Stimulated activated CD8-positive, alpha-beta memory T cell treated with anti-CD3 and anti-CD28 coated beads, Interleukin-15, amount 100 ng/mL, for 48 hours (primary cell): Measurements from ENCODE around the gene RBM4.

Experiments used
- DNase-seq, 2 donors: peaks; one replicate each; pipeline ENCODE4 v3.0.0-alpha.2; 2020; ENCODE audit warnings: low read depth in 2 of 2

Gene RBM4

DNA sequence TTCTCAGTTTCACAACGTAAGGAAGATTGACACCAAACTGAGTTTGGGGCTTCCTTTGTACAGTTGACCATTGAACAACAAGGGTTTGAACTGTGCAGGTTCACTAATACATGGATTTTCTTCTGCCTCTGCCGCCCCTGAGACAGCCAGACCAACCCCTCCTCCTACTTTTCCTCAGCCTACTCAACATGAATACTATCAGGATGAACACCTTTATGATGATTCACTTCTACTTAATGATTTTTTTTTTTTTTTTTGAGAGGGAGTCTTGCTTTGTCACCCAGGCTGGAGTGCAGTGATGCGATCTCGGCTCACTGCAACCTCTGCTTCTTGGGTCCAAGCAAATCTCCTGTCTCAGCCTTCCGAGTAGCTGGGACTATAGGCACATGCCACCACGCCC is 14.6 kb downstream of the RBM4 start:
- DNase-seq = no peak

DNA sequence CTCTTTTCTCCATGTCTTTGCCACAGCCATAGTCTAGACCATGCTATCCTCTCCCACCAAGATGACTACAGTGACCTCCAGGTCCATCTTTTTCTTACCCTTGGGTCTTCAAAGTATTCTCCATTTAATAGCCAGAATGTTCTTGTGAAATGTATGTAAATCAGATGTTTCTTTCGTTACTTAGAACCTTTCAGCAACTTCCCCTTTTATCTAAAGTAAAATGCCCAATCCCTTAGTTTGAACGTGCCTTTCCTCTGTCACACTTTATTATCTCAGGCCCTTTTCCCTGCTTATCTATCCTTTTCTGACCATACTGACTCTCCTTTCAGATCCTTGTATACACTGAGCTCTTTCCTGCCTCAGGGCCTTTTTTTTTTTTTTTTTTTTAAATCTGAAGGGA is 21.3 kb downstream of the RBM4 start:
- DNase-seq = no peak

DNA sequence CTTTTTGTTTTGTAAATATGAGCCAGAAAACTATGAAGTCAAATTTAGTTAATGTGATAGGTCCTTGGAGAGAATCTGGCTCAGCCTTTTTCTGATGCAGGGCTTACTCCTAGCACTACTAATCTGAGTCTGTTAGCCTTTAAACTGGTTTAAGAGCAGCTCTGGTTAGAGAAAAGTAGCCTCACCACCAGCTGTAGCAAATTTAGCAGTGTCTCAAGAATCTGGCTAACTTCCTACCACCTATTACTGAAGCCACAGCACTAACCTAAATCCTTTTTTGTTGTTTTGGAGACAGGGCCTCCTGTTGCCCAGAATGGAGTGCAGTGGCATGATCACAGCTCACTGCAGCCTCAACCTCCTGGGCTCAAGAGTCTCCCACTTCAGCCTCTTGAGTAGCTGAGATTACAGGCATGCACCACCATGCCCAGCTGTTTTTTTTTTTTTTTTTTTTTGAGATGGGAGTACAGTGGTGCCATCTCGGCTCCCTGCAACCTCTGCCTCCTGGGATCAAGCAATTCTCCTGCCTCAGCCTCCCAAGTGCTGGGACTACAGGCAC is 25.3 kb downstream of the RBM4 start:
- no peak for DNase-seq

DNA sequence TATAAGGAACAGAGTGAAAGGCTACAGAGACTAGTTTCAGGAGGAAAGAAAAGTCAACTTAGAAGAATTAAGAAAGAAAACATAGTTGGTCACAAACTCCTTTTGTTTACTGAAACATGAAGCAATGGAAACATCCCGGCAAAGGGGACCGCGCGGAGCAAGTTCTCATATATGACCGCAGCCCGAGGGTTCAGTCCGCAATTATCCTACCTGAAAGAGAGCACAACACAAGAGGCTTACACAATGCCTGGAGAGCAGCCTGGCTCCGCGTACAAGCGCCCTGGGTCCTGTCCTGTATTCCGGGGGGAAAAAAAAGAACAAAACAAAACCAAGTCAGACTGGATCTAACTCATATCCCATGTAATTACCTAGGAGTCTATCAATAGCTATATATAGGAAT is 26.9 kb downstream of the RBM4 start:
- no peak for DNase-seq

DNA sequence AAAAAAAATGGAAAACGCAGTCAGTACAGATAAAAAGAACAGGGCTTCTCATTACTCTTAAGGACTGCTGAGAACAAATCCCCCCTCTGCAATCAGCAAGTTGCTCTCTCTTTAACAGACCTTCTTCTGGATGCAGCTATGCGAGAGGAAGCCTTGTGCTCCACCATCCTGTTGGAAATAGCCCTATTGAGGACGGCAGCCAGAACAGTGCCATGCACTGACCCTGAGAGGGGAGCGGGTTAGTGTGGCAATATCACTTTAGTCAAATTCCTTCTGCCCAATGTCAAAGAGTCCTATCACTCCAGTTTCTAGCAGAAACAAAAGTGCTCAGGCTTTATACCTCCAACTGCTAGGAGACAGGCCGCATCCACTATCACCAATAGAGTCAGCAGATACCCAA is 32.3 kb downstream of the RBM4 start:
- DNase-seq = no peak

DNA sequence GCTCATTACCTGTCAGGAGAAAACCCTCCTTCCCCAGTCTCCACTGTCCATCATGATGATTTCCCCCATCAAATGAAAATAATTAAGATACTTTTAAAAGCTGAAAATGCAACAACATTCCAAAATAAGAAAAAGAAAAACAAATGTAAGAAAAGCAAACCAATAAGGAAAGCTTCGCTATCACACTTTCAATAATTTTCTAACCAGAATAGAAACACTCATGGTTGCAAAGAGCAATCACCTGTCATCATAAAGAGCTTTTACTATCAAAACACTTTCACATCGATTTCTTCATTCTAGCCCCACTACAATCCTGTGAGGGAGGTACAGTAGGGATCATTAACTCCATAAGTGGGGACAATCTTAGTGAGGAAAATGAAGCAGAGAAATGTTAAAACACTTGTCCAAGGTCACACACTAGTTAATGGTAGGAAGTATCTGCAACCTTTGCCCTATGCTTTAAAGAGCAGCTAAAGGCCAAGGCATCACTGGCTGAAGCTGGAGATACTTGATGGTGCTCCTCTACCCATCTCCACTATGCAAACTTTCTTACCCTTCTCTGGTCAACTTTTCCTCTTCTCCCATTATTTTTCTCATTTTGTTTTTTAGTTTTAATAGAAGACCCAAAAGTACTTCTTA is 36.6 kb downstream of the RBM4 start:
- DNase-seq = no peak

DNA sequence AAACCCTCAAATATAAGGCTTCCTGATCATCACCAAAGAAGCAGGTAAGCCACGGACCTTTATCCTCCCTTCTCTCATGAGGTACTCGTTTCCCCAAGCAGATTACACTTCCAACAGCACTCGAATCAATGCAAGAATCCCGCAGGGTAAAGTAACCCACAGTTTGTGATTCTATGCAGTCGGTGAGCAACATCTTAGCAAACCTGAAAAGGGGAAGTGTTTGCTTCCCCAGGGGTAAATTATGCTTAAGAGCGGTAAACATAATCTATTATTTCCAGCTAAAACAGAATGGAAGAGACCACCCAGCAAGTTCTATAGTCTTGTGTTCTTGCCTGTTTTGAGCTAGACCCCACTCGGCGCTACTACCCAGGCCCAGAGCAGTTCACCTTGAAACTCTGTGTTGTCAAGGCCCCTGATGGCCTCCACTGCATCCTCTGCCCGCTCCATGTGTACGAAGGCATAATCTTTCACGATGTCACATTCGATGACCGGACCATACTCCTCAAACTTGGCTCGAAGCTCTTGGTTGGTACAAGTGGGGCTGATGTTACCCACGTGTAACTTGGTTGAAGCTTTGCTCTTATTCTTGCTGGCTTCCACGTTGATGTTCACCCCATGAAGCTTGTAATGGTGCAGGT is 37.9 kb downstream of the RBM4 start:
- DNase-seq = no peak

DNA sequence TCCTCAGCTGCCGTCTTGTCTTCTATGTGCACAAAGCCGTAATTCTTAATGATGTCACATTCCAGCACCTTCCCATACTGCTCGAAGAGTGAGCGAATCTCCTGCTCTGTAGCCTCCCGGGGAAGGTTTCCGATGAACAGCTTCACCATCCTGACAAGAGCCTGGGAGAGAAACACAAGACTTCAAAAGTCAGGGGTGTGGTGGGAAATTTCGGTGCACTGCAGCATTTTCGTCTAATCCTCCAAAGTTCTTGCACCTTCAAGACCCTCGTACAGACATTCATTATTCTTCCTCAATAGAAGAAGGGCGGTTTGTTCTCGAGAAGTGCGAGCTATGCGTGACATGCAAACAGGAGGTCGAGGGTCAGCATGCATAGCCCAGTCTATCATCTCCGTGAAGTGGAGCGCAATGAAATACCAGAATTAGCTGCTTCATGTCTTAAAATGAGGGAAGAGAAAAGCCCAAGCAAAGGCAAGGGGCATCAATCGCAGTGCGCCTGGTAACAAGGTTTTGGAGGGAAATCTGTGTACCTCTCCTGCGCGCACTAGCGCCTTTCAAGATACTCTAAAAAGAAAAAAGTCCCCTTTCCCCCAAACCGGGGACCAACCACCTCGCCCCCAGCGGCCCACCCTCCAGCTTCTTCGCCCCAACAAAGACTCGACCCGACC is 38.6 kb downstream of the RBM4 start:
- no peak for DNase-seq

DNA sequence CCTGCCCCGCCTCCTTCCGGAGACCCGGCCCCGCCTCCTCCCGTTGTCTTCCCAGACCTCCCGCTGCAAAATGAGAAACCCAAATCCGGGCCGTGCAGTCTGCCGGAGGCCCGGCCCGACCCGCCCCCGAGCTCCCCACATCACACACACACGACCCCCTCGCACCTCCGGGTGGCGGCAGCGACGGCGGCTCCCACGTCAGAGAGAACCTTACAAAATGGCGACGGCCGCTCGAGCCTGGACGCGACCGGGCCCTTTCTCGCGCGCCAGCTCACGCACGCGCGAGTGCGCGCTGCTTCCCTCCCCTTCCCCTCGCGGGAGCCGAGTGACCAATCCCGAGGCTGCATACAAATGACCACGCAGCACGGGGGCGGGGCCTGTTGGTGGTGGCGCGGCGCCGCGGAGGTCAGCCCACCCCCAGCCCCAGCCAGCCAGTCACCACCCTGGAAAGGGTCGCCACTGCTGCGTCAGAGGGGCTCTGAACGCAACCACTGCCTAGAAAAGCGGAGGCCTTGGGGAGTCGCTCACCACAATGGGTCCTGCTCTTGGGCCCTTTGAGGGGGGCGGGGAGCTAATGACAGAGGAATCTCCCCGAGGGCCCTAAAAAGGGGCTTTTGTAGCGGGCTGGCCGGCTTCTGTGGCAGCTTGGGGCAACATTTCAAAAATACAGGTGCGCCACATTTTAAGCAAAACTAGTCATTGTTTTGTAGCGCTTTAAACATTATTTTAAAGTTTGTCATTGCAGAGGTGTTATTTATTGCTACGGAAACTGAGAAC is 39.3 kb downstream of the RBM4 start, which contains the start of gene RBM4B:
RBM4B (minus strand) TSS at position 289 of the 777 bp plus-strand sequence. CDS start 808 bp downstream, outside the sequence.
- DNase-seq = peak; percentile 94 to 96

DNA sequence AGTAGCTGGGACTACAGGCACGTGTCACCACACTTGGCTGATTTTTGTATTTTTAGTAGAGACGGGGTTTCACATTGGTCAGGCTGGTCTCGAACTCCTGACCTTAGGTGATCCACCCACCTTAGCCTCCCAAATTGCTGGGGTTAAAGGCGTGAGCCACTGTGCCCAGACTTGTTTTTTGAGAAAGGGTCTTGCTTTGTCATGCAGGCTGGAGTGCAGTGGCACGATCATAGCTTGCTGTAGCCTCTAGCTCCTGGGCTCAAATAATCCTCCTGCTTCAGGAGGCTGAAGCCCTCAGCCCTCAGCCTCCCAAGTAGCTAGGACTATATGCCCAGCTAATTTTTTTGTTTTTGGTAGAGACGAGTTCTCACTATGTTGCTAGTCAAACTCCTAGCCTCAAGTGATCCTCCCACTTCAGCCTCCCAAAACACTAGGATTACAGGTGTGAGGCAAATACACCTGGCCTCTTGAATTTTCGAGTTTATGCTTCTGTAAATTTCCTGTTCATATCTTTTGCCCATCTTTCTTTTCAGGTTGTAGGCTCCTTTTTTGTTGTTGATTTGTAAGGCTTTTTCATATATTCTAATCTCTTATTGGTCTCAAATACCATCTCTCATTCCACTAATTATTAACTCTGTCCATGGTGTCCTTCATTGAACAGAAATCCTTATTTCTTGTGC is 42.6 kb downstream of the RBM4 start:
- DNase-seq = no peak

DNA sequence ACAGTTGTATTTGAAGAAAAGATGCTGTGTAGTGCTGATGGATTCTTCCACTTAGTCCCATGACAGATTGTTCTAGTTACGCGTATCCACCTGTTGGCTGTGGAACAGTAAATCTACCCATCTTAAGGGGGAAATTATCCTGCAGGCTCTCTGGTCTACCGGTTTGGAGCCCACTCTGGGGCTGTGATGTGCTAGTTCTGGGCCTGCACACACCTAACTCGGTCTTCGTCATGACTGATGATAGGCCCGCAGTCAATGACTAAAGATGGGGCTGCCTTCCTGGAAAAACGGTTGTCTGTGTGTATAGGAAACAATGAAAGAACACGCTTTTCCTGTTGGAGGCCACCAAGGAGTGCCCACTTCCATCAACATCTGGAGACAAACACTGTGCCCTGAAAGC is 45.4 kb downstream of the RBM4 start:
- DNase-seq = no peak

DNA sequence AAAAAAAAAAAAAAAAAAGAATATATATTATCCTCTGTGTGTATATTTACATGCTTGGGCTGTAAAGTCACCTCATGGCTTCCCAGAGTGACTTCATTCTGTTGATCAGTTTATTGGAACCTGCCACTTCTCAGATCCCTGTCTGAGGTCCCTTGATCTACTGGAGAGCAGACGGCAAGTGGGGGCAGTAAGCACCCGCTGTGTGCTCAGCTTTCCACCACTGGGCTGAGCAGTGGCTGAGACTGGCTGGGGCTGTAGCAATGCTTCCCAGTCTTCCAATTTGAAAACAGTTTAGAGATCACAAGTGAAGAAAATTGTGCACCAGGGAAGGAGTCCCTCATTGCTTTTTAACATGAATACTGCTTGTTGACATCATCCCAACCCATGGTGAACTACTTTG is 46.1 kb downstream of the RBM4 start:
- no peak for DNase-seq

DNA sequence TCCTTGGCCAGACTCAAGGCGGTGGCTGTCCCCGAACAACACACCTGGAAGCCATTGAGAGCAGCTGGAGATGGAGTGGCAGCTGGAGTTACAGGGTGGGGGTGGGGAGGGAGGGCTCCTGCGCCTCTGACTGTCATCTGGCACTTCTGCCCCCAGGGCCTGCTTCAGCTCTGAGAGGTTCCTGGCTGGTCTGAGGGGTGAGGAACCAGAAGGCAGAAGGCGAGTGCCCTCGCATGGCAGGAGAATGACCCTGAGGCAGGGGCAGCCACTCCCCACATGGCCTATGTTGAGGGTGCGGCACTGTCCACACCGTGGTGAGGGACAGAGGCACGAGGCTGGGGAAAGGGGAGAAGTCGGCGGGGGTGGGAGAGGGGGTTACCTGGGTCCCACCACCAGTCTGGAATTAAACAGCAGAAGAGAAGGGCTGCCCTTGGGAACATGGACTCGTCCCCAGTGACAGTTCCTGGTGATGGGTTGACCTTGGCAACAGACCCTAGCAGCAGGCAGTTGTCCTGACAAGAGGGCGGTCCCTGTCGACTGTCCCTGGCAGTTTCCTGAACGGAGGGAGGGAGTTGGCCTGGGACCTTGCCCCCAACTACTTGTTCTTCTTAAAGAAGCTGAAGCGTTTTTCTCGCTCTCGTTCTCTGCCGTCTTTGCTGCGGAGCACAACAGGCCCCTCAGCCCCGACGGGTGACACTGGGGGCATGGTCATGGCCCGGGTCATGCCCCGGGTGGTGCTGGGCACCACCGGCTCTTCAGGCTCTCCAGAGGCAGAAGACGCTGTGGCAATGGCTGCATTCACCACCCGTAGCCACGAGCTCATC is 47.0 kb downstream of the RBM4 start:
- DNase-seq = no peak

DNA sequence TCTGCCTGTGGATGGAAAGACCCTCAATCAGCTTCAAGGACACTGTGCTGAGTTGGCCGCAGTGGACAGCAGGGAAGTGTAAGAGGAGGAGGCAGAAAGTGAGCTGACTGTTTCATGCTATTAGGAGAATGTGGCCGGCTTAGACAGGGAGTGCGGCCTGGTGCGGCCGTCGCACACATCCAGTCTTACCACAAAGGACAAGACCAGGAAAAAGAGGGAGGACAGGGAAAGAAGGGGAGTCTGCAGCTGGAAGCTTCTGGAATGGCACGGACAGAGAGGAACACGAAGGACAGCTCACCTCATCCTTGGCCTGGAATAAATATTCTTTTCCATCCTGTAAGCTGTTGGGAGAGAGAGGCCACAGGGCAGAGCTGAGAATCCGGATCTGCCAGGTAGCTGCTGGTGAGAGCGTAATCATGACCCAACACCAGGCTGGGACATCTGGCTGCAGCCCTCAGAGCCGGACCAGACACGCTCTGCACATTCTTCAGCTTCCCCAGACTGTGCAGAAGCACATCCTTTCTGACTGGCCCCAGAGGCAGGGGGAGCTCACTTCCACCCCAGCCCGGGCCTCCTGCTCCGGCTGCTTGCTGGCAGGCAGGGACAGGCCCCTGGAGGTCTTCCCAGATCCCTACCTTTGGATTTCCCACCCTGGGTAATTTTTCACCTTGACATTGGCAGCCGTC is 47.7 kb downstream of the RBM4 start:
- no peak for DNase-seq

DNA sequence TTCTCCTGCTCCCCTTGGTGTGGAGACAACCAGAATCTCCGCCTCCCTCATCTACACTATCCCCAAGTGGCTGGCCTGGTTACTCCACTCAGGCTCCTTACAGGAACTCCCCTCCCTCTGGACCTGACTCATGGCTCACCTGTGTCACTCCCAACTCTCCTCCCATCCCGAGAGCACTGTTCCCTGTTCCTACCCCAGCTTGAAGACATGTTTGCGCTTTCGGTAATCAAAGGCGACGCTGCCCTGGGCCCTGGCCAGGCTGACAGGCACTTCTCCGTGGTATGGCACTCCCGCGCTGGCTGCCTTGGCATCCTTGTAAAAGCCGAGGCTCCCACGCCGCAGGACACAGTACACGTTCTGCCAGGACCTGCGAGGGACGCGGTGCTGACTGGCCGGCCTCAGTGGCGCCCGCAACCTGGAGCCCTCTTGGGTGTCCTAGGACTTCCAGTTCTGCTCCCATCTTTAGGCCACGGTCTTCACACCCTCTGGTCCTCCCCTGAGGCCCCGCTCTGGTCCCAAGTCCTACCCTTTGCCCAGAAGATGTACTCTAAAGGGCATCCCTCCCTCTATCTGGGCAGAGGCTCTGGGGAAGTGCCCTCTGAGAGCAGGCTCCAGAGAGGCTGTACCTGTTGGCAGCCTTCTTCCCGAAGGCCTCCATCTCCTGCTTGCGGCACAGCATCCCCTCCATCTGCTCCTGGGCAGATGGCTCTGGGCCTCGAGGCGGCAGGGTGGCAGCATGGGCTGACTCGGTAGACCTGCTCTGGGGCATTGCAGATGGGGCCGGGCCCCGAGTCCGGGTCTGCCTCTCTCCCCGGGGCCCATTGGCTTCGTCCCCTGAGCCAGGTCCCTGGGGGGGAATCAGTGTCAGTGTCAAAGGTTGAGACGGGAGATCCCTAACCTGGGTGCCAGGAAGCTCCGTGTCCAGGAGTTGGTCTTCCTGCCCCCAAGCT is 48.6 kb downstream of the RBM4 start:
- DNase-seq = no peak

DNA sequence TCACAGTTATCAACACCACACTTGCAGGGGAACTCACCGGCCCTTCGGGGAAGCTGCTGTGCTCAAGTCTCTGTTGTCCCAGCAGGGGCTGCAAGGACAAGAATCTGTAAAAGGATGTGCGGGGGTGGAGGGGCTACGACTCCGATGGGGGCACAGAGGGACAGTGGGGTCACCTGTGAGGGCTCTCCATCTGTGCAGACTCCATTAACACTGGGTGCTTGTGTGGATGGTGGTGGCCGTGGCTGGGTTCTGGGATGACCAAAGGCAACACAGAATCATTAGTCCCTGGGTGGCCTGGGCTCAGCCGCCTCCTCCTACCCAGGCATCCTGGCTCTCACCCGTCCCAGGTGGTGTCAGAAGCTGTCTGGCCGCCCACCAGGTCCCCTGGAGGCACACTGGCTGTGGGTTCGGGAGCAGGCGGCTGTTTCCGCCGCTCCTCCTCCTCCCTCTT is 49.4 kb downstream of the RBM4 start:
- DNase-seq = no peak

DNA sequence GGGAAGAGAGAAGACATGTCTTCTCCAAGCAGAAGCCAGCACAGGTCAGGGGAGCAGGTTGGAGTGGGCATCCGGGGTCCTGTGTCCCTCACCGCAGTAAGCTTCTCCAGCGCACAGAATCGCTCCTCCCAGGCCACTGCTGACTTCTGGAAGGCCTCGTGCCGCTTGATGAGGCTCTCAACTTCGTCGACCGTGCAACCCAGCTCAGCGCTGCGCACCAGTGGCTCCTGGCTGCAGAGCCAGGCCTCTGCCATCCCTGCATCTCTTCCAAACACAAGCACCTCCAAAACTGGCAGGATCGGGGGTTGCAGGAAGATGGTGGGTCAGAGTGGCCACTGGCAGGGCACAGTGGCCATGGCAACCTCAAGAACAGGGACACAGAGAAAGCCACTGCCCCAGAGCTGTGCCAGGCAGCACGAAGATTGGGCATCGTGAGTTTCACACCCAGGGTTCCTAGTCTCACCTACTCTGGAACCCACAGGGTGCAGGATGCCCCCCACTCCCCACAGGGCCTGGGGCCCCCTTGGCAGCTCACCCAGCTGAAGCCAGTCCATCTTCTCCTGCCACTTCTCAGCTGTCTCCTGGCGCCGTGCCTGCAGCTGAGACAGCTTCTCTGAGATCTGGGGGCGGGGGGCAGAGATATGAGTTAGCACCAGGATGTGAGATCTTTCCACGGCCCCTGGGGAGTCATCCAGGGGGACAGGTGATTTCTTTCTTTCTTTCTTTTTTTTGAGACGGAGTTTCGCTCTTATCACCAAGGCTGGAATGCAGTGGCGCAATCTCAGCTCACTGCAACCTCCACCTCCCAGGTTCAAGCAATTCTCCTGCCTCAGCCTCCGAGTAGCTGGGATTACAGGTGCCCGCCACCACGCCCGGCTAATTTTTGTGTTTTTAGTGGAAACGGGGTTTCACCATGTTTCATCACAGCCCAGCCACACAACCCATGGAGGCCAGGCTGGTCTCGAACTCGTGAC is 50.3 kb downstream of the RBM4 start:
- no peak for DNase-seq
